Activated T-cell treated with anti-CD3 and anti-CD28 coated beads for 48 hours (primary cell): ENCODE results near the gene PTPN12.
"Not testable (repeated sequence)": the region's sequence is repeated elsewhere in the genome, so short reads cannot be mapped to it uniquely, and the experiment has no call there.

Source experiments
- DNase-seq: peaks from one replicate; pipeline ENCODE4 v3.0.0-alpha.2; 2020; ENCODE audit warnings: low read depth

Gene PTPN12

GRCh38 chr7:77537136-77537777, at the start of gene PTPN12:
Gene PTPN12, plus strand, starts transcription at chr7:77537295. Its CDS starts 252 bp downstream, at chr7:77537547.
- peak; percentile 31 for DNase-seq

- no peak for DNase-seq
Measured at GRCh38 chr7:77488986-77489385, 48.1 kb upstream of the PTPN12 start.

GRCh38 chr7:77497079-77497478, 40.0 kb upstream of the PTPN12 start:
- DNase-seq, result no peak

- DNase-seq, result no peak
Measured at GRCh38 chr7:77498659-77499379, 38.3 kb upstream of the PTPN12 start.

- DNase-seq, result no peak
Measured at GRCh38 chr7:77501192-77501515, 35.9 kb upstream of the PTPN12 start.

- no peak for DNase-seq
Measured at GRCh38 chr7:77504951-77505350, 32.1 kb upstream of the PTPN12 start.

- no peak for DNase-seq
Measured at GRCh38 chr7:77506899-77507298, 30.2 kb upstream of the PTPN12 start.

- DNase-seq, result not testable (repeated sequence)
Measured at GRCh38 chr7:77513002-77513670, 24.0 kb upstream of the PTPN12 start.

- no peak for DNase-seq
Measured at GRCh38 chr7:77516085-77516484, 21.0 kb upstream of the PTPN12 start.

GRCh38 chr7:77520261-77520660, 16.8 kb upstream of the PTPN12 start:
- DNase-seq, result no peak

- not testable (repeated sequence) for DNase-seq
Measured at GRCh38 chr7:77521537-77521936, 15.6 kb upstream of the PTPN12 start.

GRCh38 chr7:77524731-77525130, 12.4 kb upstream of the PTPN12 start:
- DNase-seq, result no peak

GRCh38 chr7:77525231-77525630, 11.9 kb upstream of the PTPN12 start:
- DNase-seq, result no peak

- DNase-seq, result no peak
Measured at GRCh38 chr7:77528368-77528767, 8.7 kb upstream of the PTPN12 start.

GRCh38 chr7:77529279-77529678, 7.8 kb upstream of the PTPN12 start:
- no peak for DNase-seq

- DNase-seq, result no peak
Measured at GRCh38 chr7:77531038-77531437, 6.1 kb upstream of the PTPN12 start.

GRCh38 chr7:77532247-77532646, 4.8 kb upstream of the PTPN12 start:
- DNase-seq, result no peak

- not testable (repeated sequence) for DNase-seq
Measured at GRCh38 chr7:77532732-77533131, 4.4 kb upstream of the PTPN12 start.

- DNase-seq, result not testable (repeated sequence)
Measured at GRCh38 chr7:77534046-77534445, 3.0 kb upstream of the PTPN12 start.

GRCh38 chr7:77536017-77536412, 1.1 kb upstream of the PTPN12 start:
- DNase-seq, result no peak

- peak; percentile 98 for DNase-seq
Measured at GRCh38 chr7:77536413-77537135, 521 bp upstream of the PTPN12 start.

GRCh38 chr7:77537778-77538280, 734 bp downstream of the PTPN12 start:
- peak; percentile 10 for DNase-seq
